HUDEP-2 (cell line): ENCODE results near the gene SH3BP5.

Experiments used
- DNase-seq, 76 experiments: peaks; one replicate each; lab custom pipeline; 2025; ENCODE audit not compliant: unreplicated experiment in 76 of 76; lab: John Stamatoyannopoulos, UW

SH3BP5 gene

GRCh38 chr3:15279671-15280402, 52.5 kb downstream of the SH3BP5 start:
- DNase-seq = no peak

GRCh38 chr3:15279205-15279604, 53.2 kb downstream of the SH3BP5 start:
- no peak for DNase-seq

DNA sequence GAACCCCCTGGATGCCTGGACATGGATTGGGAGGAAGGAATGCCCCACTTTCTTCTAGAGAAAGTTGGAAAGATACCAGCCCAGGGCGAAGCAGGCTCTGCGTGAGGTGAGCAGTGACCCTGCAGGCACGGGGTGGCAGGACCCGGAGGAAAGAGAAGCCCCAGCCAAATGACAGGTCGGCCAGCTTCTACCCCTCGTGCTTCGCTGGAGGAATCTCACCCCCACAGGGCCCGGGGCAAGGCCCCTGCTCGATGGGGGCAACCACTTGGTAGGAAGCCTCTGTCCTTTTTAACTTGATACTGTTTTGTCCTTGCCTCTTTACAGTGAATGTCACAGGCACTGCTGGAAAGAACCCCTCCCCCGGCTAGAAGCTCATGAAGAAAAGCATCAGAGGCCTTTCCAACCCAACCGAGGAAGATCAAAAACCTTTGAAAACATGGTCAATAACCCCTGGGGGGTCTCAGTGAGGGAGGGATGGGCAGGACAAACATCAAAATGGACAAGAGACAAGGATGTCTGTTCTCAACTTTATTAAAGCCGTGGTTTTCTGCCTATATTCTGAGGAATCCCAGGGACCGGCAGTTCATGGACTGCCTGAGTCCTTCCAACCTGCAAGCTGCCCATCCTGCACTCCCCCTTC, 54.4 kb downstream of the SH3BP5 start:
- DNase-seq = no peak

GRCh38 chr3:15276028-15276724, 56.2 kb downstream of the SH3BP5 start:
- no peak for DNase-seq

GRCh38 chr3:15273227-15273626, 59.2 kb downstream of the SH3BP5 start:
- DNase-seq = no peak

DNA sequence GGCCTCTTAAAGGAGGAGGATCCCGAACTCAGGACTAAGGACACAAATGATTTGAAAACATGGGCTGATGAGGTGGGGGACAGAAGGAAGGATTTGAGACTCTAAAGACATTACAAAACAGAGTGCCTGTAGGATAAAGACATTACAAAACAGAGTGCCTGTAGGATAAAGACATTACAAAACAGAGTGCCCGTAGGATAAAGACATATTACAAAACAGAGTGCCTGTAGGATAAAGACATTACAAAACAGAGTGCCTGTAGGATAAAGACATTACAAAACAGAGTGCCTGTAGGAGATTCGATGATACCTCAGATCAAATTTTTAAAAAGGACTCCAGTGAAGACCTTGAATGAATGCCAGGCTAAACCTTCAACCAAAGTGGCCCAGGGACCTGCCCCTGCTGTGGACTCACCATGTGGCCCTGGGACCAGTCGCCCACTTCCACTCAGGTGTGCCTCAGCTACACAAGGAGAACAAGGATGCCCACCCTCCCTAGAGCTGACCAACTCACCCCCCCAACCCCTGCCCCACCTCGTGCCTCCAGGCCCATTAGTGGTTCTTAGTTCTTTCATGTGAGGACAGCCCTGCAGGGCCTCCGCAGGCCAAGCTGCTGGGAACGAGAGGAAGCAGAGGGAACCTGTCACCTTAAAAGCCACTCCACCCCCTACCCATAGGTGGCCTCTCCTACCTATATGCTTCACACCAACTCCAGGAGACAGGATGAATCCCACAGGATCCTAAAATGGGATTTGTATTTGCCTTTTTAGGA, 59.8 kb downstream of the SH3BP5 start:
- no peak for DNase-seq

DNA sequence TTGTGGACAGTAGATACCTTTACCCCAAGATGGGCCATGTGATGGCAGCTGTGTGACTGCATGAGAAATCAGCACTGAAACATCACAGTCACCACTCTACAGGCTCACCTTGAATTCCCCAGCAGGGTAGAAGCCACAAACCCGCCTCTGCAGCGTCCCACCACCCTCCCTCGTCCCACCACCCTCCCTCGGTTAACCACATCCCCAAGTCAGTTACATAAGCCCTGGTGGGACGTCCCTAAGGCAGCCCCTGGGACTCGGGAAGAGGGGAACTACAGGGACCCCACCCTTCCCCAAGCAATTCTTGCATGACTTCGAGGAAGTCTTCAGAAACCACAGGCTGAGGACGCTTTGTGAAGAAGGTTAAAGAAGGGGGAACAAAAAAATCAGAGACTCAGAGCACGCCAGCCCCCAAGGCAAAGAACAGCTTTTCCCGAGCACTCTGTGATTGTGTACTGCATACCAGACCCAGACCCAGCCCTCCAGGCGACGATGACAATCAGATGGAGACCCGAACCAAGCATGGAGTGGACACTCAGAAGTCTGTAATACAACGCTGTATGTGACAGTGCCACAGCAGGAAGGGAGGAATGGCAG, 60.5 kb downstream of the SH3BP5 start:
- DNase-seq = peak in 1 of 76 experiments; percentile 18

GRCh38 chr3:15271030-15271429, 61.4 kb downstream of the SH3BP5 start:
- no peak for DNase-seq

DNA sequence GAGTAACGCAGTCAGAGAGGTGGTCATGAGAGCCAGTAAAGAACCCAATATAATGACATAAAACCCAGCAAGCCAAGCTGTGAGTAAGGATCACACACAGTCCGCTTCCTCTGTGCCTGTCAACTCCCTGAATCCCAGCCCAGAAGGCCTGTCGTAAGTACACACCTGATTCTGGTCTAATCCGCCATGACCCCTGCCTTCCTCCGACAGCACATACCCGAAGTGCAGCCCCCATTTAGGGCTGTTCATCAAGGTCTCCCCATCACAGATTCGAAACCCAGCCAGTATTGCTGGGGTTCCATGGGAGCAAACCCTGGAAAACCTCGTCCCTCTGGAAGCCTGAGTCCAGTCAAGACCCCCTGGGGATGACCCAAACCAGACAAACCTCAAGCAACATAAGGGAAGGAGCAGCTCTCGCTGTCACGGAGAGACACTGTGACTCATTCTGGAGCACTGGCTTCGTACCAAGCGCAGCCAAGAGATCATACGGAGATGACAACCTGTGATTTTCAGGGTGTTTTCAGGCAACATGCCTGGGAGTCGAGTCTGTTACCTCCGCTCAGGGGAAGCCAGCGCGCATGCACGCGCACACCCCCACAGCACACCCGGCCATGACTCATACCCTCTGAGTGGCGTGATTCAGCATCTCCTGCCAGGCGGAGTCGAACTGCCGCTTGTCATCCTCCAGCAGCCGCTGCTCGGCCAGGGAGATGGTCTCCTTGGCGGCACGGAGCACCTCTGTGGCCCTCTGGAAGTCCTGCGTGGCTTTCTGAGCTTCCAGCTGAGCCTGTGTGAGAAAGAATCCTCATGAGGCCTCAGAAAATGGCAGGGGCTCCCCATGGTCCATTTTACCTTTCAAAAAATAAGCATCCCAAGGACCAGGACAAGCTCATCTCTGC, 63.0 kb downstream of the SH3BP5 start:
- peak in 73 of 76 experiments; percentile 22 to 96 (median 85) for DNase-seq

DNA sequence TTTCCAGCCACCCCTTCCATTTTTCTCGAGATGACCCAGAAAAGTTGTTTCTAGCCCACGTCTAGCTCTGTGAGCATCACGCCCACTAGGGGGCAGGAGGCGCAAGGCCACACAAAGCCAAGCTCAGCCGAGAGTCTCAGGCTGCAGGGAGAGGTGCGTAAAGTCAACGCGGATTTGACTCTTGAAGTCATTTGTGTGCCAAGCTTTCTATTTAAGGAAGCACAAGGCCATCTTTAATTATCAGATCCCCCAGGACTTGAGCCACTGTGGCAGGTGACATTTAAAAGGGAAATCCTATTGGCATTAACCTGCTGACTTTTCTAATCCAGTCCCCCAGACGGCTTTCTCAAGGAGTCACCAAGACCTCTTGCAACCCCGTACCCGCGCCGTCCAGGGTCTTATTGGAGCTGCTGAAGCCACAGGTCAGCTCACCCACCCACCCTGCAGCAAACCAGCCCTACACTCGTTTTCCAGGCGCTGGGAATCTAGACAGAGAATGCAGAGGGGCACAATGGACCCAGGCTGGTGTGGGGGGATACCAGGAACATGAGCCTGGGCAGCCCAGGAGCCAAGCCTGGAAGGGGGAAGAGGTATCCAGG, 64.3 kb downstream of the SH3BP5 start:
- DNase-seq = peak in 70 of 76 experiments; percentile 6 to 80 (median 56)

DNA sequence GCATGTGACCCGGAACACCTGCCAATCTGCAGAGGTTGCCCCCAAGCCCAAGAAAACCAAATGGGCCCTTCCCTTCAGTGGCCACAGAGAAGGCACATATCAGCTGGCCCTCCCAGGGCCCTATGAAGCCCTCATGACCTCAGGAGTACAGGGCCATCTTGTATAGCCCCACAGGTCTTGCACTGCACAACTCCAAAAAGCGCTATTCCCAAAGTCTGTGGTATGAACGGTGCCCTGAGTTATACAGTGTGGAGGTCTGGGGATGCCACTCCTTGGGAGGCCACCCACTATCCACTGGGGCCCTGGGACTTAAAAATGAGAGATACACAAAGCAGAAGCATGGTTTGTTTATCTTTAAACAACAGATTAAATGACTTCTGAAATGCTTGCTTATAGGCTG, 64.9 kb downstream of the SH3BP5 start:
- no peak for DNase-seq

GRCh38 chr3:15266510-15267376, 65.6 kb downstream of the SH3BP5 start:
- no peak for DNase-seq

DNA sequence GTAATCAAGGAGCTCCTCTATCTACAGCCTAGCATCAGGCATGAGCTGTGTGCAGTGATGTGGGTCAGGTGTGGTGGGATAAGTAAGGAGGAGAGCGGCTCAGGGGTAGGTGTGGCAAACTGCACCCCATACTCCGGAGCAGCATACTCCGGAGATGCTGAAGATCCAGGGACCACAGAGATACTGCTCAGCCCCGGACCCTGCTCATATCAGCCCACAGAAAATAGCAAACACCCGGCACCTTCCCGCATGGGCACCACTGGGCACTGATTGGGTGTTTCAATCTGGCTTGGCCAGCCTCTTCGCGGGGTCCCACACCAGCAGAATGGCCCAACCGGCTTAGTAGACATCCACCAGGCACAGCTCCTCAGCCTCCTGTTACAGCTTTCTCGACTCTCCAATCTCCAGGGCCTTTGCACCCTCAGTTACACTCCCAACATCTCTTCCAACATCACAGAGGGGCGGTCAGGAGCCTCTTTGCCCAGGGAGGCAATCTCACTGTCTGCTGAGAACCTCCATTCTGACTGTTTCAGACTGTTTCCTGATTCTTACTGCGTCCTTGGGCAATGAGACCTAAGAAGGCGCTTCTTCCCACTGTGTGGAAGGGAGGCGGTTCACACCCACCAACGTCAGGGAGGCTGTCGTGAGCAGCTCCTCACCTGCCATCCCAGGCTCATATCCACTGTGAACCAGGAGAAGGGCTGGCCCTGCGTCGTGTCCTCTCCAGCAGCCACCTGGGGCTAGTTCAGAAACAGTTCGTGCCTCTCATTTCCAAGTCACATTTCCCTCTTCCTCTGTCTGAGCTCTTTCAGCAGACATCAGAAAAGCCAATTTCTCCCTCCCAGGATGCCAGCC, 66.5 kb downstream of the SH3BP5 start:
- no peak for DNase-seq

DNA sequence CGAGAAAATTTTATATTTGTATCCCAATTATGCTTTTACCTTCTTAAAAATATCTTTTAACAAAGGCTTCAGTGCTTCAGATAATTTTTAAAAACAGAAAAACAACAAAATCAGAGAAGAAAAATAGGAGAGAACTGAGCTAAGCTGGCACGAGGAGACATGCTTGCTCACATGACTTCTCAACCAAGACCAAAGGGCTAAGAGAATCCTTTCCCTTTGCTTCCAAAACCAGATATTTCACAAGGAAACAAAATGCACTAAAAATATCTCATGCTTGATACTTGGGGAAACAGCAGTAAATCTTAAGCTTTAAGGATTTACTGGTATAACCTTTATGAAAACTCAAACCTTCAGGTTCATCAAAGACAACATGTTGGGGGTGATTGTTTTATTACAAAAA, 67.9 kb downstream of the SH3BP5 start:
- DNase-seq = no peak

GRCh38 chr3:15263926-15264325, 68.5 kb downstream of the SH3BP5 start:
- no peak for DNase-seq

- no peak for DNase-seq
Observed at GRCh38 chr3:15263120-15263519, 69.3 kb downstream of the SH3BP5 start.

DNA sequence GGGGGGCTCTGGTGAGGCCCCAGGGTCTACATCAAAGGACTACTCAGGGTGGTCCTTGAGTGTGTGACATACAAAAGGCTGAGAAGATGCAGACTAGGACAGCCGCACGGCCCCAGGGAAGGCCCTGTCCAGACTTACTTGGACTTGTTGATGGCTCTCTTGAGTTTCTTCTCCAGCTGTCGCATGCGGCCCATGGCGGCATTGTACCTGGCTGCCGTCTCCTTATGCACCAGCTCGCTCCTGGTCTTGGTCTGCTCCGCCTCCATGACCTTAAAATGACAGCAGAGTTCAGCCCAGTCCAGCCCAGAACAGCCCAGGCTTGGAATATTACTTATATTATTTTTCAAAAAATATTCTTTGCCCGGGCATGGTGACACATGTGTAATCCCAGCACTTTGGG, 70.4 kb downstream of the SH3BP5 start:
- no peak for DNase-seq
